ENCODE data around the gene C11orf52. TPM values are rescaled to one million over a fixed set of nuclear protein-coding genes. Genes with fewer than 3 reads are reported as not detected.
A peak's percentile ranks its signal among the peaks of the same experiment; 100 is the strongest.

C11orf52 gene
- total and polyA plus RNA-seq, 2 of the 13 experiments (the other 11 are each of a cell fraction or from before 2014, with no cell fraction given): 7.4 to 11.0 TPM

DNA sequence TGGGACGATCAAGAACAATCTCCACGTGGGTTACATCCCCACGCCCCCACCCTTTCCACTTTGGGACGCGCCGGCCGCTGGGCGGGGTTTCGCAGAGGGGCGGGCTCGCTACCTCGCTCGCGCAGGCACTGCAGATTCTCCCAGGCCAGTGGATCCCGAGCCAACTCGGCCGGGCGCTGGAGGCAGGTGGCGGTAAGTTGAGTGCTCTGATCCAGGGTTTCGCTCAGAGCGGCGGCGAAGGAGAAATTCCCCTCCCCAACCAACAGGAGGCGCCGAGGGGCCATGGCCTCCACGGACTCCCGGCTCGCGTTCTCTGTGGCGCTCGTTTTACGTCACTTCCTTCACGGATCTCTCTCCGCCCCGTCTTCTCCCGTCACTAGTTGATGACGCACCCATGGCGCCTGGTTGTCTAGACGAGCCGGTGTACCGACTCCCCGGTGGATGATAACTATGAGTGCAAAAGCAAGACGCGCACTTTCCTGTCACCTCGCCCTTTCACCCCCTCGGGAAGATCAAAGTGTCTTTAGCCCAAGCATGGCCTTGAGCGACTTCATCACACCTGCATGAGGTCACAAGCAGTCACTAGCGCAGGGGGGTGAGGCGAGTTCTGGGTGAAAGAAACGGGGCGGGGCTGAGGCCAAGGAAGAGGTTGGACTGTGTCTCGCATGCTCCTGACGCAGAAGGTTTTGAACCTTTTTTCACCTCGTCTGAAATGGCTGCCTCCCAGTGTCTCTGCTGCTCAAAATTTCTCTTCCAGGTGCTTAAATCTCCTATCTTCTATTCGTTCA, 39.7 kb upstream of the C11orf52 start, which contains the start of the genes CFAP68 and FDXACB1 (continued):
- TF ChIP-seq, protein P1, sequence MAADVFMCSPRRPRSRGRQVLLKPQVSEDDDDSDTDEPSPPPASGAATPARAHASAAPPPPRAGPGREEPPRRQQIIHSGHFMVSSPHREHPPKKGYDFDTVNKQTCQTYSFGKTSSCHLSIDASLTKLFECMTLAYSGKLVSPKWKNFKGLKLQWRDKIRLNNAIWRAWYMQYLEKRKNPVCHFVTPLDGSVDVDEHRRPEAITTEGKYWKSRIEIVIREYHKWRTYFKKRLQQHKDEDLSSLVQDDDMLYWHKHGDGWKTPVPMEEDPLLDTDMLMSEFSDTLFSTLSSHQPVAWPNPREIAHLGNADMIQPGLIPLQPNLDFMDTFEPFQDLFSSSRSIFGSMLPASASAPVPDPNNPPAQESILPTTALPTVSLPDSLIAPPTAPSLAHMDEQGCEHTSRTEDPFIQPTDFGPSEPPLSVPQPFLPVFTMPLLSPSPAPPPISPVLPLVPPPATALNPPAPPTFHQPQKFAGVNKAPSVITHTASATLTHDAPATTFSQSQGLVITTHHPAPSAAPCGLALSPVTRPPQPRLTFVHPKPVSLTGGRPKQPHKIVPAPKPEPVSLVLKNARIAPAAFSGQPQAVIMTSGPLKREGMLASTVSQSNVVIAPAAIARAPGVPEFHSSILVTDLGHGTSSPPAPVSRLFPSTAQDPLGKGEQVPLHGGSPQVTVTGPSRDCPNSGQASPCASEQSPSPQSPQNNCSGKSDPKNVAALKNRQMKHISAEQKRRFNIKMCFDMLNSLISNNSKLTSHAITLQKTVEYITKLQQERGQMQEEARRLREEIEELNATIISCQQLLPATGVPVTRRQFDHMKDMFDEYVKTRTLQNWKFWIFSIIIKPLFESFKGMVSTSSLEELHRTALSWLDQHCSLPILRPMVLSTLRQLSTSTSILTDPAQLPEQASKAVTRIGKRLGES (CRISPR knock-in tag; IDR thresholded peaks at IDR 0.05; ENCODE audit: borderline replicate concordance): no peak
- TF ChIP-seq BRD4 (CRISPR knock-in tag; IDR thresholded peaks at IDR 0.05): peak; percentile 74; the same call in 1 of the 2 replicates
- TF ChIP-seq, protein P2, sequence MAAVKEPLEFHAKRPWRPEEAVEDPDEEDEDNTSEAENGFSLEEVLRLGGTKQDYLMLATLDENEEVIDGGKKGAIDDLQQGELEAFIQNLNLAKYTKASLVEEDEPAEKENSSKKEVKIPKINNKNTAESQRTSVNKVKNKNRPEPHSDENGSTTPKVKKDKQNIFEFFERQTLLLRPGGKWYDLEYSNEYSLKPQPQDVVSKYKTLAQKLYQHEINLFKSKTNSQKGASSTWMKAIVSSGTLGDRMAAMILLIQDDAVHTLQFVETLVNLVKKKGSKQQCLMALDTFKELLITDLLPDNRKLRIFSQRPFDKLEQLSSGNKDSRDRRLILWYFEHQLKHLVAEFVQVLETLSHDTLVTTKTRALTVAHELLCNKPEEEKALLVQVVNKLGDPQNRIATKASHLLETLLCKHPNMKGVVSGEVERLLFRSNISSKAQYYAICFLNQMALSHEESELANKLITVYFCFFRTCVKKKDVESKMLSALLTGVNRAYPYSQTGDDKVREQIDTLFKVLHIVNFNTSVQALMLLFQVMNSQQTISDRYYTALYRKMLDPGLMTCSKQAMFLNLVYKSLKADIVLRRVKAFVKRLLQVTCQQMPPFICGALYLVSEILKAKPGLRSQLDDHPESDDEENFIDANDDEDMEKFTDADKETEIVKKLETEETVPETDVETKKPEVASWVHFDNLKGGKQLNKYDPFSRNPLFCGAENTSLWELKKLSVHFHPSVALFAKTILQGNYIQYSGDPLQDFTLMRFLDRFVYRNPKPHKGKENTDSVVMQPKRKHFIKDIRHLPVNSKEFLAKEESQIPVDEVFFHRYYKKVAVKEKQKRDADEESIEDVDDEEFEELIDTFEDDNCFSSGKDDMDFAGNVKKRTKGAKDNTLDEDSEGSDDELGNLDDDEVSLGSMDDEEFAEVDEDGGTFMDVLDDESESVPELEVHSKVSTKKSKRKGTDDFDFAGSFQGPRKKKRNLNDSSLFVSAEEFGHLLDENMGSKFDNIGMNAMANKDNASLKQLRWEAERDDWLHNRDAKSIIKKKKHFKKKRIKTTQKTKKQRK (IDR thresholded peaks at IDR 0.05; ENCODE audit: low read length): no peak
- TF ChIP-seq ZBTB42 (CRISPR knock-in tag; IDR thresholded peaks at IDR 0.05): no peak
- TF ChIP-seq ZNF274 (CRISPR knock-in tag; IDR thresholded peaks at IDR 0.05): peak; percentile 52; the same call in 1 of the 2 replicates
- peak; percentile 78 for TF ChIP-seq HNRNPLL (IDR thresholded peaks at IDR 0.05; ENCODE audit: low read depth, low read length, poor library complexity, severe bottlenecking)
- TF ChIP-seq SP5 (CRISPR knock-in tag; IDR thresholded peaks at IDR 0.05; ENCODE audit: borderline replicate concordance, low read depth): no peak; the same call in none of the 2 replicates
- TF ChIP-seq TGIF2 (CRISPR knock-in tag; IDR thresholded peaks at IDR 0.05): peak; percentile 12; the same call in 1 of the 2 replicates
- no peak for TF ChIP-seq ZNF432 (CRISPR knock-in tag; IDR thresholded peaks at IDR 0.05; ENCODE audit: borderline replicate concordance)
- TF ChIP-seq, protein P3, sequence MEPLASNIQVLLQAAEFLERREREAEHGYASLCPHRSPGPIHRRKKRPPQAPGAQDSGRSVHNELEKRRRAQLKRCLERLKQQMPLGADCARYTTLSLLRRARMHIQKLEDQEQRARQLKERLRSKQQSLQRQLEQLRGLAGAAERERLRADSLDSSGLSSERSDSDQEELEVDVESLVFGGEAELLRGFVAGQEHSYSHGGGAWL (CRISPR knock-in tag; IDR thresholded peaks at IDR 0.05): 0 out of 2 replicates have a peak, but pooled peaks have one; percentile 17
- TF ChIP-seq, protein P4, sequence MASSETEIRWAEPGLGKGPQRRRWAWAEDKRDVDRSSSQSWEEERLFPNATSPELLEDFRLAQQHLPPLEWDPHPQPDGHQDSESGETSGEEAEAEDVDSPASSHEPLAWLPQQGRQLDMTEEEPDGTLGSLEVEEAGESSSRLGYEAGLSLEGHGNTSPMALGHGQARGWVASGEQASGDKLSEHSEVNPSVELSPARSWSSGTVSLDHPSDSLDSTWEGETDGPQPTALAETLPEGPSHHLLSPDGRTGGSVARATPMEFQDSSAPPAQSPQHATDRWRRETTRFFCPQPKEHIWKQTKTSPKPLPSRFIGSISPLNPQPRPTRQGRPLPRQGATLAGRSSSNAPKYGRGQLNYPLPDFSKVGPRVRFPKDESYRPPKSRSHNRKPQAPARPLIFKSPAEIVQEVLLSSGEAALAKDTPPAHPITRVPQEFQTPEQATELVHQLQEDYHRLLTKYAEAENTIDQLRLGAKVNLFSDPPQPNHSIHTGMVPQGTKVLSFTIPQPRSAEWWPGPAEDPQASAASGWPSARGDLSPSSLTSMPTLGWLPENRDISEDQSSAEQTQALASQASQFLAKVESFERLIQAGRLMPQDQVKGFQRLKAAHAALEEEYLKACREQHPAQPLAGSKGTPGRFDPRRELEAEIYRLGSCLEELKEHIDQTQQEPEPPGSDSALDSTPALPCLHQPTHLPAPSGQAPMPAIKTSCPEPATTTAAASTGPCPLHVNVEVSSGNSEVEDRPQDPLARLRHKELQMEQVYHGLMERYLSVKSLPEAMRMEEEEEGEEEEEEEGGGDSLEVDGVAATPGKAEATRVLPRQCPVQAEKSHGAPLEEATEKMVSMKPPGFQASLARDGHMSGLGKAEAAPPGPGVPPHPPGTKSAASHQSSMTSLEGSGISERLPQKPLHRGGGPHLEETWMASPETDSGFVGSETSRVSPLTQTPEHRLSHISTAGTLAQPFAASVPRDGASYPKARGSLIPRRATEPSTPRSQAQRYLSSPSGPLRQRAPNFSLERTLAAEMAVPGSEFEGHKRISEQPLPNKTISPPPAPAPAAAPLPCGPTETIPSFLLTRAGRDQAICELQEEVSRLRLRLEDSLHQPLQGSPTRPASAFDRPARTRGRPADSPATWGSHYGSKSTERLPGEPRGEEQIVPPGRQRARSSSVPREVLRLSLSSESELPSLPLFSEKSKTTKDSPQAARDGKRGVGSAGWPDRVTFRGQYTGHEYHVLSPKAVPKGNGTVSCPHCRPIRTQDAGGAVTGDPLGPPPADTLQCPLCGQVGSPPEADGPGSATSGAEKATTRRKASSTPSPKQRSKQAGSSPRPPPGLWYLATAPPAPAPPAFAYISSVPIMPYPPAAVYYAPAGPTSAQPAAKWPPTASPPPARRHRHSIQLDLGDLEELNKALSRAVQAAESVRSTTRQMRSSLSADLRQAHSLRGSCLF (CRISPR knock-in tag; IDR thresholded peaks at IDR 0.05; ENCODE audit: borderline replicate concordance): no peak
- peak; percentile 54; the same call in 1 of the 2 replicates for TF ChIP-seq NR2F2 (IDR thresholded peaks at IDR 0.05; ENCODE audit: borderline replicate concordance, low read depth)
- TF ChIP-seq KDM5A (IDR thresholded peaks at IDR 0.05; ENCODE audit: borderline replicate concordance, low read length): peak; percentile 93
- TF ChIP-seq, protein P5, sequence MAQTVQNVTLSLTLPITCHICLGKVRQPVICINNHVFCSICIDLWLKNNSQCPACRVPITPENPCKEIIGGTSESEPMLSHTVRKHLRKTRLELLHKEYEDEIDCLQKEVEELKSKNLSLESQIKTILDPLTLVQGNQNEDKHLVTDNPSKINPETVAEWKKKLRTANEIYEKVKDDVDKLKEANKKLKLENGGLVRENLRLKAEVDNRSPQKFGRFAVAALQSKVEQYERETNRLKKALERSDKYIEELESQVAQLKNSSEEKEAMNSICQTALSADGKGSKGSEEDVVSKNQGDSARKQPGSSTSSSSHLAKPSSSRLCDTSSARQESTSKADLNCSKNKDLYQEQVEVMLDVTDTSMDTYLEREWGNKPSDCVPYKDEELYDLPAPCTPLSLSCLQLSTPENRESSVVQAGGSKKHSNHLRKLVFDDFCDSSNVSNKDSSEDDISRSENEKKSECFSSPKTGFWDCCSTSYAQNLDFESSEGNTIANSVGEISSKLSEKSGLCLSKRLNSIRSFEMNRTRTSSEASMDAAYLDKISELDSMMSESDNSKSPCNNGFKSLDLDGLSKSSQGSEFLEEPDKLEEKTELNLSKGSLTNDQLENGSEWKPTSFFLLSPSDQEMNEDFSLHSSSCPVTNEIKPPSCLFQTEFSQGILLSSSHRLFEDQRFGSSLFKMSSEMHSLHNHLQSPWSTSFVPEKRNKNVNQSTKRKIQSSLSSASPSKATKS (CRISPR knock-in tag; IDR thresholded peaks at IDR 0.05): no peak
